B cell (primary cell): Measurements from ENCODE around the gene GLP2R. TPM values are rescaled to one million over a fixed set of nuclear protein-coding genes. Genes with fewer than 3 reads are reported as not detected.

ENCODE experiments used
- ATAC-seq: fragments of 200-7000 bp; cut with Tn5 transposase; one replicate; pipeline ENCODE4 v1.10.0; 2021; ENCODE audit warnings: low read depth, mild to moderate bottlenecking, moderate number of reproducible peaks, moderate library complexity
- CTCF ChIA-PET: fragments of 350-600 bp; sonication (Branson Sonifier 250); formaldehyde crosslinking; loops from one replicate; lab custom pipeline; 2021; ENCODE audit warnings: antibody characterized with exemption, inconsistent platforms; lab: Charles Lee
- POLR2A ChIA-PET: fragments of 350-600 bp; sonication (Branson Sonifier 250); formaldehyde crosslinking; loops from one replicate; lab custom pipeline; 2021; ENCODE audit warnings: antibody characterized with exemption; lab: Charles Lee
- DNase-seq: peaks from one replicate; pipeline ENCODE4 v3.0.0; 2013
- H2AFZ ChIP-seq: 2 replicates; pipeline ENCODE4 v1.6.1; 2012; ENCODE audit warnings: mild to moderate bottlenecking, low read depth, low read length; ENCODE audit not compliant: insufficient read depth, poor library complexity, severe bottlenecking
- H3K27ac ChIP-seq, 2 donors: 1 replicate in 1 of 2; 2 replicates in 1 of 2; pipeline ENCODE4 v1.5.1; 2012 to 2013; ENCODE audit warnings: low read length in 2 of 2, mild to moderate bottlenecking in 2 of 2, moderate library complexity in 1 of 2
- H3K27me3 ChIP-seq, 4 experiments: fragments of 200-600 bp in 1 of 4; sonication (generic) in 1 of 4; replicated peaks in 1 of 4; 1 replicate in 2 of 4; 2 replicates in 2 of 4; pipeline versions ENCODE4 v1.6.1 to v1.7.0; 2013 to 2016; ENCODE audit warnings: low read length in 3 of 4, mild to moderate bottlenecking in 2 of 4, mixed read lengths in 1 of 4, moderate library complexity in 1 of 4; ENCODE audit not compliant: insufficient read depth in 4 of 4, control insufficient read depth in 3 of 4; ENCODE audit errors: control extremely low read depth in 1 of 4
- H3K36me3 ChIP-seq, 2 experiments: replicated peaks in 1 of 2; 1 replicate in 1 of 2; 2 replicates in 1 of 2; pipeline versions ENCODE4 v1.6.1 to v1.7.1; 2013; ENCODE audit warnings: low read length in 1 of 2; ENCODE audit not compliant: insufficient read depth in 2 of 2, control insufficient read depth in 1 of 2; ENCODE audit errors: control extremely low read depth in 1 of 2, extremely low read depth in 1 of 2
- H3K4me1 ChIP-seq, 2 donors: fragments of 200-600 bp in 1 of 2; sonication (generic) in 1 of 2; 1 replicate in 1 of 2; 2 replicates in 1 of 2; pipeline versions ENCODE4 v1.5.1 to v1.6.1; 2013 to 2017; ENCODE audit warnings: low read length in 2 of 2; ENCODE audit not compliant: control insufficient read depth in 2 of 2, insufficient read depth in 2 of 2
- H3K4me2 ChIP-seq: replicated peaks from 2 replicates; pipeline ENCODE3; 2012; ENCODE audit warnings: mild to moderate bottlenecking, low read depth, low read length; ENCODE audit not compliant: poor library complexity, severe bottlenecking
- H3K4me3 ChIP-seq, 5 experiments: fragments of 200-600 bp in 1 of 5; sonication (generic) in 1 of 5; 1 replicate in 3 of 5; 2 replicates in 2 of 5; pipeline versions ENCODE4 v1.5.1 to v1.7.0; 2011 to 2016; ENCODE audit warnings: low read length in 4 of 5, mild to moderate bottlenecking in 4 of 5, low read depth in 2 of 5, control low read depth in 1 of 5, moderate library complexity in 1 of 5; ENCODE audit not compliant: insufficient read depth in 1 of 5; ENCODE audit errors: control extremely low read depth in 1 of 5, extremely low read depth in 1 of 5
- H3K79me2 ChIP-seq: fragments of 200-600 bp; sonication (generic); one replicate; pipeline ENCODE4 v1.6.0; 2016; ENCODE audit warnings: low read length; ENCODE audit not compliant: control insufficient read depth, insufficient read depth
- H3K9ac ChIP-seq: fragments of 200-600 bp; sonication (generic); 2 replicates; pipeline ENCODE4 v1.6.1; 2017; ENCODE audit warnings: mild to moderate bottlenecking, low read length, moderate library complexity
- H3K9me3 ChIP-seq, 3 donors: one replicate each; pipeline versions ENCODE4 v1.6.1 to v1.7.1; 2013; ENCODE audit warnings: low read length in 2 of 3; ENCODE audit not compliant: control insufficient read depth in 2 of 3, insufficient read depth in 1 of 3; ENCODE audit errors: control extremely low read depth in 1 of 3
- H4K20me1 ChIP-seq: 2 replicates; pipeline ENCODE4 v1.6.0; 2012; ENCODE audit warnings: mild to moderate bottlenecking, low read length; ENCODE audit not compliant: insufficient read depth, control insufficient read depth, poor library complexity, severe bottlenecking
- H3K27ac Mint-ChIP-seq: one replicate; pipeline ENCODE4 v1.8.0; 2021; ENCODE audit warnings: mixed read lengths
- H3K27me3 Mint-ChIP-seq: one replicate; pipeline ENCODE4 v1.8.0; 2021; ENCODE audit warnings: mixed read lengths
- H3K4me1 Mint-ChIP-seq: one replicate; pipeline ENCODE4 v1.8.0; 2021; ENCODE audit warnings: mixed read lengths
- H3K4me3 Mint-ChIP-seq: one replicate; pipeline ENCODE4 v1.8.0; 2021; ENCODE audit warnings: mixed read lengths
- H3K9me3 Mint-ChIP-seq: one replicate; pipeline ENCODE4 v1.8.0; 2022; ENCODE audit warnings: mixed read lengths; ENCODE audit not compliant: insufficient read depth
- EZH2 ChIP-seq: IDR thresholded peaks from 2 replicates; pipeline ENCODE4 v1.6.1; 2012; ENCODE audit warnings: borderline replicate concordance, low read depth, mild to moderate bottlenecking, moderate library complexity, low read length; ENCODE audit not compliant: insufficient read depth, poor library complexity, severe bottlenecking
- WGBS: methylation state at CpG from one replicate; pipeline ENCODE4 v1.1.5; 2013; ENCODE audit warnings: missing lambda C conversion rate; ENCODE audit not compliant: insufficient coverage; 5-methylcytosine and 5-hydroxymethylcytosine counted together
- intact Hi-C: fragments of 100-400 bp; cut with micrococcal nuclease; formaldehyde crosslinking; loops from one replicate; pipeline ENCODE4 v1.10.0; 2022
- polyA plus RNA-seq: library from polyadenylated mRNA; depleted of rRNA; stranded (reverse); fragments of >200 nt; gene quantifications from 2 replicates; pipeline ENCODE4 v1.2.3, GENCODE V29; 2012
- total RNA-seq, 2 donors: library from RNA; stranded (reverse); fragments of 120-200 nt in 1 of 2; gene quantifications; 1 replicate in 1 of 2; 2 replicates in 1 of 2; pipeline versions ENCODE4 v1.2.3 to v1.2.4, GENCODE V29; 2013 to 2022
- TF ChIP-seq, protein P1 (sequence below): fragments of 200-600 bp; IDR thresholded peaks from one replicate; pipeline ENCODE4 v1.8.0; 2022; ENCODE audit warnings: antibody characterized with exemption, mild to moderate bottlenecking

The GLP2R gene
- total and polyA plus RNA-seq, 2 donors (not counting 1 experiment from before 2014, with no cell fraction given): not detected

- Mint-ChIP-seq H3K4me3 (no peak overlapping the region), H3K27ac (no peak overlapping the region), H3K4me1 (no peaks in the 10 kb centered on the region), H3K9me3 (peaks cover 6% of the 10 kb centered on the region), H3K27me3 (peaks cover 11% of the 10 kb centered on the region)
- DNase-seq (no peak), ATAC-seq (no peak)
- CTCF ChIA-PET: no interaction called here
- intact Hi-C loops: no loop called here
- Histone ChIP-seq H3K9me3 (peaks cover 0 to 3% (median 0%) of the 10 kb centered on the region in 3 donors), H3K4me1 (no peaks in the 10 kb centered on the region), H4K20me1 (no peaks in the 10 kb centered on the region), H3K4me3 (no peak overlapping the region), H3K27me3 (no peaks in the 10 kb centered on the region), H3K36me3 (no peaks in the 10 kb centered on the region), H3K4me2 (no peak overlapping the region), H3K9ac (no peak overlapping the region), H3K27ac (no peak overlapping the region), H2AFZ (no peak overlapping the region), H3K79me2 (no peaks in the 10 kb centered on the region)
- WGBS: 61% methylated on average over 3 of the region's 4 CpGs
- POLR2A ChIA-PET: no interaction called here
- no peak for TF ChIP-seq EZH2
Observed at GRCh38 chr17:9818760-9819159, 7.0 kb upstream of the GLP2R start.

DNA sequence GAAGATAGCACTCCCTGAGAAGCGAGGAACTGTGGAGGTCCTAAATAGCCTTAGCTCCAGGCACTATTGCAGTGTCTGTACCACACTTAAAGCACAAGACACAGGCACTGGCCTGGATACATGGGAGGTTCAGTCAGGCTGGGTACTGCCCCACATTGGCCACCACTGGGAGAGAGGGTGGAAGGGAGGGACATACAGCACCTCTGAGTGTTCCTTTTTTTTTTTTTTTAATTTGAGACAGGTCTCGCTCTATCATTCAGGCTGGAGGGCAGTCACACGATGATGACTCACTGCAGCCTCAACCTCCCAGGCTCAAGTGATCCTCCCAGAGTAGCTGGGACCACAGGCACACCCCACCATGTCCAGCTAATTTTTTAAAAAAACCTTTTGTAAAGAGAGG is 5.3 kb upstream of the GLP2R start:
- POLR2A ChIA-PET: no interaction called here
- Histone ChIP-seq H3K4me2 (no peak overlapping the region), H3K9me3 (peaks cover 0 to 9% (median 0%) of the 10 kb centered on the region in 3 donors), H3K79me2 (no peaks in the 10 kb centered on the region), H4K20me1 (no peaks in the 10 kb centered on the region), H3K9ac (no peak overlapping the region), H3K27me3 (peaks cover 0 to 2% (median 0%) of the 10 kb centered on the region in 4 experiments), H3K4me1 (no peaks in the 10 kb centered on the region), H3K27ac (no peak overlapping the region), H3K36me3 (no peaks in the 10 kb centered on the region), H2AFZ (no peak overlapping the region), H3K4me3 (no peak overlapping the region)
- Mint-ChIP-seq H3K27me3 (peaks cover 11% of the 10 kb centered on the region), H3K4me3 (no peak overlapping the region), H3K27ac (no peak overlapping the region), H3K4me1 (no peaks in the 10 kb centered on the region), H3K9me3 (peaks cover 6% of the 10 kb centered on the region)
- TF ChIP-seq, protein P1, sequence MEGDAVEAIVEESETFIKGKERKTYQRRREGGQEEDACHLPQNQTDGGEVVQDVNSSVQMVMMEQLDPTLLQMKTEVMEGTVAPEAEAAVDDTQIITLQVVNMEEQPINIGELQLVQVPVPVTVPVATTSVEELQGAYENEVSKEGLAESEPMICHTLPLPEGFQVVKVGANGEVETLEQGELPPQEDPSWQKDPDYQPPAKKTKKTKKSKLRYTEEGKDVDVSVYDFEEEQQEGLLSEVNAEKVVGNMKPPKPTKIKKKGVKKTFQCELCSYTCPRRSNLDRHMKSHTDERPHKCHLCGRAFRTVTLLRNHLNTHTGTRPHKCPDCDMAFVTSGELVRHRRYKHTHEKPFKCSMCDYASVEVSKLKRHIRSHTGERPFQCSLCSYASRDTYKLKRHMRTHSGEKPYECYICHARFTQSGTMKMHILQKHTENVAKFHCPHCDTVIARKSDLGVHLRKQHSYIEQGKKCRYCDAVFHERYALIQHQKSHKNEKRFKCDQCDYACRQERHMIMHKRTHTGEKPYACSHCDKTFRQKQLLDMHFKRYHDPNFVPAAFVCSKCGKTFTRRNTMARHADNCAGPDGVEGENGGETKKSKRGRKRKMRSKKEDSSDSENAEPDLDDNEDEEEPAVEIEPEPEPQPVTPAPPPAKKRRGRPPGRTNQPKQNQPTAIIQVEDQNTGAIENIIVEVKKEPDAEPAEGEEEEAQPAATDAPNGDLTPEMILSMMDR: no peak
- no peak for TF ChIP-seq EZH2
- 100% methylated on average over 2 of the region's 3 CpGs for WGBS
- ATAC-seq (no peak), DNase-seq (no peak)
- CTCF ChIA-PET: no interaction called here
- intact Hi-C loops: no loop called here
